Measurements from ENCODE around the gene MARF1.
"Not testable (repeated sequence)": the region's sequence is repeated elsewhere in the genome, so short reads cannot be mapped to it uniquely, and the experiment has no call there.

Gene MARF1

GRCh38 chr16:15650698-15651171 lies 7.8 kb upstream of the MARF1 start:
- TF ChIP-seq, protein P1, sequence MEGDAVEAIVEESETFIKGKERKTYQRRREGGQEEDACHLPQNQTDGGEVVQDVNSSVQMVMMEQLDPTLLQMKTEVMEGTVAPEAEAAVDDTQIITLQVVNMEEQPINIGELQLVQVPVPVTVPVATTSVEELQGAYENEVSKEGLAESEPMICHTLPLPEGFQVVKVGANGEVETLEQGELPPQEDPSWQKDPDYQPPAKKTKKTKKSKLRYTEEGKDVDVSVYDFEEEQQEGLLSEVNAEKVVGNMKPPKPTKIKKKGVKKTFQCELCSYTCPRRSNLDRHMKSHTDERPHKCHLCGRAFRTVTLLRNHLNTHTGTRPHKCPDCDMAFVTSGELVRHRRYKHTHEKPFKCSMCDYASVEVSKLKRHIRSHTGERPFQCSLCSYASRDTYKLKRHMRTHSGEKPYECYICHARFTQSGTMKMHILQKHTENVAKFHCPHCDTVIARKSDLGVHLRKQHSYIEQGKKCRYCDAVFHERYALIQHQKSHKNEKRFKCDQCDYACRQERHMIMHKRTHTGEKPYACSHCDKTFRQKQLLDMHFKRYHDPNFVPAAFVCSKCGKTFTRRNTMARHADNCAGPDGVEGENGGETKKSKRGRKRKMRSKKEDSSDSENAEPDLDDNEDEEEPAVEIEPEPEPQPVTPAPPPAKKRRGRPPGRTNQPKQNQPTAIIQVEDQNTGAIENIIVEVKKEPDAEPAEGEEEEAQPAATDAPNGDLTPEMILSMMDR (IDR thresholded peaks at IDR 0.05; ENCODE audit: insufficient read depth, low read length, poor library complexity, severe bottlenecking) = no peak
- peak; percentile 43 for DNase-seq (ENCODE audit: extremely low read depth, insufficient read length)
- no peaks in the 10 kb centered on the region for H3K27me3 ChIP-seq (replicated peaks; ENCODE audit: control insufficient read depth, insufficient read depth, low read length)
- H3K36me3 ChIP-seq (ENCODE audit: control insufficient read depth, insufficient read depth, low read length) = peaks cover 13% of the 10 kb centered on the region
- H3K4me3 ChIP-seq (replicated peaks; ENCODE audit: low read depth, low read length) = peak overlapping the region; percentile 96

DNA sequence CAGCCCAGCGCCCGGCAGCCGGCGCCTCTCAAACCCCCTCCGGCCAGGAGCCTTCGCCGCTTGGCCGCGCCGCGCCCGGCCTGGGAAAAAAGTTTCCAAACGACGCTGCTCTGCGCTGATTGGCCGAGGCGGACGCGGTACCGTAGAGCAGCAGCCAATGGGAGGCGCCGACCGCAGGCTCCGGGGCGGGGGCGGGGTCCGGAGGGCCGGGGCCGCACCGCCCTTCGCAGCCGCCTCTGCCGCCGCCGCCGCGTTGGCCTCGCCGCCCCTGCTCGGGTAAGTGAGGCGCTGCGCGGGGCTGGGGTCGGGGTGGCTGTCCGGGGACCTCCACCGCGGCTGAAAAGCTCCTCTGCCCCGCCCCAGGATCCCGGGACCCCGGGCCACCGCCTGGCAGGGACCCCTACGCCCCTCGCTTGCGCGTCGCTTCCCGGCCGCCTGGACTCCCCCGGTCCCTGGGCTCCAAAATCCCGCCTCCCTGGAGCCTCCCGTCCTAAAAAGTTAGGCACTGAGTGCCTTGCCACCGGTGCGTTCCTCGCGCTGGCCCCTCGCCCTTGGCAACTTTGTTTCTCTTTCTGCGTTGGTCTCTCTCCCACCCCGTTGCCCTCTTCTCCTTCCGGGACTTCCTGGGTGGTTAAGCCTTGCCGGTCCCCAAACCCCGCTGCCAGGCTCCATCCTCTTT lies 7.2 kb upstream of the MARF1 start, which contains the start of gene NDE1:
Gene NDE1 (plus strand): TSS at position 227 of the 679 bp plus-strand sequence. CDS start 14,534 bp downstream, outside the sequence.
- Histone ChIP-seq H3K27me3 (replicated peaks; ENCODE audit: control insufficient read depth, insufficient read depth, low read length) (no peaks in the 10 kb centered on the region), H3K4me3 (replicated peaks; ENCODE audit: low read depth, low read length) (peak within 1 kb of the TSS; percentile 96), H3K36me3 (ENCODE audit: control insufficient read depth, insufficient read depth, low read length) (peaks cover 13% of the 10 kb centered on the region)
- TF ChIP-seq, protein P1 (IDR thresholded peaks at IDR 0.05; ENCODE audit: insufficient read depth, low read length, poor library complexity, severe bottlenecking) = no peak
- DNase-seq (ENCODE audit: extremely low read depth, insufficient read length) = peak; percentile 91

DNA sequence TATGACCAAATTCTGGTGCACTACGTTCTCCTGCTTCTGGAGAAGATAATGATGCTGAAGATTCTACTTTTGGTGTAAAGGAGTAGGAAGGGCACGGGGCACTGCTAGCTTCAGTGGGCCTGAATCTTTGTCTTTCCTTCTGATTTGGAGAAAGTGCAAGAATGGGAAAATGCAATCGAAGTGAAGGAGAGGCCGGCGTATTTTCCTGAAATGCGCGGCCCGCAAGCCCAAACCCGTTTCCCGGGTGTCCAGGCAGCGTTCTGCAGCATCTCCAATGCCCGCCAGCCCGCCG lies 6.7 kb upstream of the MARF1 start:
- TF ChIP-seq, protein P1 (IDR thresholded peaks at IDR 0.05; ENCODE audit: insufficient read depth, low read length, poor library complexity, severe bottlenecking) = no peak
- Histone ChIP-seq H3K4me3 (replicated peaks; ENCODE audit: low read depth, low read length) (peak overlapping the region; percentile 60), H3K36me3 (ENCODE audit: control insufficient read depth, insufficient read depth, low read length) (peaks cover 12% of the 10 kb centered on the region), H3K27me3 (replicated peaks; ENCODE audit: control insufficient read depth, insufficient read depth, low read length) (no peaks in the 10 kb centered on the region)
- DNase-seq (ENCODE audit: extremely low read depth, insufficient read length) = no peak

GRCh38 chr16:15649311-15649710 lies 6.4 kb upstream of the MARF1 start:
- H3K36me3 ChIP-seq (ENCODE audit: control insufficient read depth, insufficient read depth, low read length); H3K27me3 ChIP-seq (replicated peaks; ENCODE audit: control insufficient read depth, insufficient read depth, low read length); DNase-seq (ENCODE audit: extremely low read depth, insufficient read length): not testable (repeated sequence)
- peak overlapping the region; percentile 60 for H3K4me3 ChIP-seq (replicated peaks; ENCODE audit: low read depth, low read length)

- no peaks in the 10 kb centered on the region for H3K27me3 ChIP-seq (replicated peaks; ENCODE audit: control insufficient read depth, insufficient read depth, low read length)
- no peak overlapping the region for H3K4me3 ChIP-seq (replicated peaks; ENCODE audit: low read depth, low read length)
- peaks cover 8% of the 10 kb centered on the region for H3K36me3 ChIP-seq (ENCODE audit: control insufficient read depth, insufficient read depth, low read length)
- DNase-seq (ENCODE audit: extremely low read depth, insufficient read length) = no peak
- TF ChIP-seq, protein P1 (IDR thresholded peaks at IDR 0.05; ENCODE audit: insufficient read depth, low read length, poor library complexity, severe bottlenecking) = no peak
These were observed 5.3 kb upstream of the MARF1 start for GRCh38 chr16:15648135-15648730.

DNA sequence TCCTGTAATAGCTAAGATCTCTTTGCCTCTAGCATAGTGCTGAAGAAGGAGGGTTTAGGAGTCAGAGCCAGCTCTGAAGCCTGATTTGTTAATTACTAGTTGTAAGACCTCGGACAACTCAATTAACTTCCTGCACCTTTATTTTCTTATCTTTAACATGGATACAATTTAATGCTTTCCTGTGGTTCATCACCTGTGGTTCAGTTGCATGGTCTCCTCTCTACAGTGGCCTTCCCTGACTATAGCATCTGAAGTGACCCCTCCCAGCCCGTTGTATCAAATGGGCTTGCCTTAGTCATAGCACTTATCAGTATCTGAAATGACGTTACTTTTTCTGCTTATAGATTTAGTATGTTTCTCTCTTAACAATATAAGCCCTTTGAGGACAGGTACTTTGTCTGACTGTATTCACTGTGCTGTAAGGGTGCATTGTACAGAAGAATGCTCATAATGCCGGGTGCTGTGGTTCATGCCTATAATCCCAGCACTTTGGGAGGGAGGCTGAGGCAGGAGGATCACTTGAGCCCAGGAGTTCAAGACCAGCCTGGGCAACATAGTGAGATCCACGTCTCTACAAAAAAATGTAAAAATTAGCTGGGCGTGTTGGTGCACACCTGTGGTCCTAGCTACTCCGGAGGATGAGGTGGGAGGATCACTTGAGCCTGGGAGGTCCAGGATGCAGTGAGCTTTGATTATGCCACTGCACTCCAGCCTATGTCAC lies 4.5 kb upstream of the MARF1 start:
- Histone ChIP-seq H3K27me3 (replicated peaks; ENCODE audit: control insufficient read depth, insufficient read depth, low read length) (no peaks in the 10 kb centered on the region), H3K36me3 (ENCODE audit: control insufficient read depth, insufficient read depth, low read length) (peaks cover 3% of the 10 kb centered on the region), H3K4me3 (replicated peaks; ENCODE audit: low read depth, low read length) (no peak overlapping the region)
- TF ChIP-seq, protein P1 (IDR thresholded peaks at IDR 0.05; ENCODE audit: insufficient read depth, low read length, poor library complexity, severe bottlenecking) = no peak
- DNase-seq (ENCODE audit: extremely low read depth, insufficient read length) = no peak

DNA sequence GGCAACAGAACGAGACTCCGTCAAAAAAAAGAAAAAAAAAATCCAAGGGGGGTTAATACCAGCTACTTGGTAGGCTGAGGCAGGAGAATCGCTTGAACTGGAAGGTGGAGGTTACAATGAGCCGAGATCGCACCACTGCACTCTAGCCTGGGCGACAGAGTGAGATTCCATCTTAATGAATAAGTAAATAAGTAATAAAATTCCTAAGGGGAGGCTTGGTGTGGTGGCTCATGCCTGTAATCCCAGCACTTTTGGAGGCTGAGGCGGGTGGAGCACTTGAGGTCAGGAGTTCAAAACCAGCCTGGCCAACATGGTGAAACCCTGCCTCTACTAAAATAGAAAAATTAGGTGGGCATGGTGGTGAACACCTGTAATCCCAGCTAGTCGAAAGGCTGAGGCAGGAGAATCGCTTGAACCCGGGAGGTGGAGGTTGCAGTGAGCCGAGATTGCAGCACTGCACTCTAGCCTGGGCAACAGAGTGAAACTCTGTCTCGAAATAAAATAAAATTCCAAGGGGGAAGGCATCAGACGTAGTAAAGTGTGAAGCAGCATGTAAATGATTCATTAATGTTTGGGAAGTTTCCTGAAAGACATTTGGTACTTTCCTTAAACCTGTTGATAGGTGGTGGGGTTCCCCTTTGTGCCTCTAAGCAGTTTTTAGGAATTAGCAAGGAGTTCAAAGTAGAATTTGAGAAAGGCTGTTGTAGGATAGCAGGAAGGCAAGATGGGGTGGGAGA lies 3.8 kb upstream of the MARF1 start:
- not testable (repeated sequence) for H3K4me3 ChIP-seq (replicated peaks; ENCODE audit: low read depth, low read length); H3K36me3 ChIP-seq (ENCODE audit: control insufficient read depth, insufficient read depth, low read length); DNase-seq (ENCODE audit: extremely low read depth, insufficient read length); H3K27me3 ChIP-seq (replicated peaks; ENCODE audit: control insufficient read depth, insufficient read depth, low read length)

DNA sequence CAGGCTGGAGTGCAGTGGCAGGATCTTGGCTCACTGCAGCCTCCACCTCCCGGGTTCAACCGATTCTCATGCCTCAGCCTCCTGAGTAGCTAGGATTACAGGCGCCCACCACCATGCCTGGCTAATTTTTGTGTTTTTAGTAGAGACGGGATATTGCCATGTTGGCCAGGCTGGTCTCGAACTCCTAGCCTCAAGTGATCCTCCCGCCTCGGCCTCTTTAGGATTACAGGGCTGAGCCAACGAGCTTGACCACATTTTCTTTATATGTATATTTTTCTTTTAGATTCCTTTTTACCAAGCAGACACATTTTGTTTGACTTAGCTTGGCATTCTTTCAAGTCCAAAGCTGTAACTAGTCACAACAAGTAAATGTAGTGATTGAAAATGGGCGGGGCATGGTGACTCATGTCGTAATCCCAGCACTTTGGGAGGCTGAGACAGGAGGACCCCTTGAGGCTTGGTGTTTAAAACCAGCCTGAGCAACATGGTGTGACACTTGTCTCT lies 2.1 kb upstream of the MARF1 start:
- peak; percentile 33 for DNase-seq (ENCODE audit: extremely low read depth, insufficient read length)
- not testable (repeated sequence) for H3K27me3 ChIP-seq (replicated peaks; ENCODE audit: control insufficient read depth, insufficient read depth, low read length); H3K36me3 ChIP-seq (ENCODE audit: control insufficient read depth, insufficient read depth, low read length); H3K4me3 ChIP-seq (replicated peaks; ENCODE audit: low read depth, low read length)

Measured in GM06990 (cell line).